ENCODE results near the gene HTN3. TPM values are rescaled to one million over a fixed set of nuclear protein-coding genes. Genes with fewer than 3 reads are reported as not detected.
"Not testable (repeated sequence)": the region's sequence is repeated elsewhere in the genome, so short reads cannot be mapped to it uniquely, and the experiment has no call there.

Gene HTN3
- total and polyA plus RNA-seq, 8 donors = not detected

GRCh38 chr4:69995526-69996016, 32.7 kb upstream of the HTN3 start, which contains the start of gene STATH:
Gene STATH (plus strand): TSS chr4:69995966. CDS start chr4:69998438, 2,472 bp downstream.
- Histone ChIP-seq H3K4me1 (no peaks in the 10 kb centered on the region), H3K9me3 (no peaks in the 10 kb centered on the region), H3K27me3 (no peaks in the 10 kb centered on the region), H3K36me3 (no peaks in the 10 kb centered on the region), H3K4me3 (no peak within 1 kb of the TSS), H3K27ac (no peak within 1 kb of the TSS)
- peak in 1 of 2 donors; percentile 2 for DNase-seq
- TF ChIP-seq EP300 (IDR thresholded peaks at IDR 0.05) (no peak), CTCF (IDR thresholded peaks at IDR 0.05) (no peak), POLR2AphosphoS5 (IDR thresholded peaks at IDR 0.05) (no peak), POLR2A (IDR thresholded peaks at IDR 0.05) (no peak)
- 62 to 72% (median 63%) methylated on average over 3 of the region's 3 CpGs for WGBS, 5 donors
- intact Hi-C loops (cut with DNase I; ENCODE audit: low total_unique reads) = no loop called here

- H3K27me3 ChIP-seq = no peaks in the 10 kb centered on the region
- H3K4me3 ChIP-seq = no peak overlapping the region
- no peak overlapping the region for H3K27ac ChIP-seq
- 88 to 93% (median 90%) methylated on average over 3 of the region's 3 CpGs for WGBS, 5 donors
- intact Hi-C loops (cut with DNase I; ENCODE audit: low total_unique reads) = no loop called here
- TF ChIP-seq EP300 (IDR thresholded peaks at IDR 0.05) (no peak), POLR2A (IDR thresholded peaks at IDR 0.05) (no peak), CTCF (IDR thresholded peaks at IDR 0.05) (no peak), POLR2AphosphoS5 (IDR thresholded peaks at IDR 0.05) (no peak)
- H3K9me3 ChIP-seq = no peaks in the 10 kb centered on the region
- DNase-seq = no peak
- no peaks in the 10 kb centered on the region for H3K36me3 ChIP-seq
- no peaks in the 10 kb centered on the region for H3K4me1 ChIP-seq
Measured at GRCh38 chr4:69999420-69999819, 28.8 kb upstream of the HTN3 start.

GRCh38 chr4:70000711-70001110, 27.5 kb upstream of the HTN3 start:
- intact Hi-C loops (cut with DNase I; ENCODE audit: low total_unique reads) = no loop called here
- Histone ChIP-seq H3K9me3 (no peaks in the 10 kb centered on the region), H3K4me1 (no peaks in the 10 kb centered on the region), H3K4me3 (no peak overlapping the region), H3K27me3 (no peaks in the 10 kb centered on the region), H3K27ac (no peak overlapping the region), H3K36me3 (no peaks in the 10 kb centered on the region)
- WGBS, 5 donors = 49 to 77% (median 53%) methylated on average over 1 of the region's 1 CpG
- no peak for TF ChIP-seq EP300 (IDR thresholded peaks at IDR 0.05)
- DNase-seq = no peak

GRCh38 chr4:70002507-70002906, 25.8 kb upstream of the HTN3 start:
- TF ChIP-seq CTCF (IDR thresholded peaks at IDR 0.05) = no peak
- TF ChIP-seq EP300 (IDR thresholded peaks at IDR 0.05) = no peak
- no peak for TF ChIP-seq POLR2AphosphoS5 (IDR thresholded peaks at IDR 0.05)
- no peak for TF ChIP-seq POLR2A (IDR thresholded peaks at IDR 0.05)
- no peaks in the 10 kb centered on the region for H3K36me3 ChIP-seq
- no peak overlapping the region for H3K4me3 ChIP-seq
- H3K9me3 ChIP-seq = no peaks in the 10 kb centered on the region
- H3K27me3 ChIP-seq = no peaks in the 10 kb centered on the region
- DNase-seq = no peak
- no peak overlapping the region for H3K27ac ChIP-seq
- intact Hi-C loops (cut with DNase I; ENCODE audit: low total_unique reads) = no loop called here
- H3K4me1 ChIP-seq = no peaks in the 10 kb centered on the region

GRCh38 chr4:70008771-70009170, 19.5 kb upstream of the HTN3 start:
- intact Hi-C loops (cut with DNase I; ENCODE audit: low total_unique reads) = no loop called here
- H3K4me1 ChIP-seq = no peaks in the 10 kb centered on the region
- H3K36me3 ChIP-seq = no peaks in the 10 kb centered on the region
- peaks cover 0 to 7% (median 0%) of the 10 kb centered on the region in 4 donors for H3K9me3 ChIP-seq
- 50 to 66% (median 55%) methylated on average over 3 of the region's 3 CpGs for WGBS, 5 donors
- no peak overlapping the region for H3K27ac ChIP-seq
- H3K27me3 ChIP-seq = no peaks in the 10 kb centered on the region
- no peak overlapping the region for H3K4me3 ChIP-seq
- no peak for TF ChIP-seq EP300 (IDR thresholded peaks at IDR 0.05)
- TF ChIP-seq POLR2AphosphoS5 (IDR thresholded peaks at IDR 0.05) = no peak
- TF ChIP-seq CTCF (IDR thresholded peaks at IDR 0.05) = no peak
- no peak for TF ChIP-seq POLR2A (IDR thresholded peaks at IDR 0.05)
- no peak for DNase-seq

GRCh38 chr4:70019006-70019405, 9.3 kb upstream of the HTN3 start:
- DNase-seq; H3K4me1 ChIP-seq; H3K9me3 ChIP-seq; H3K27ac ChIP-seq; H3K36me3 ChIP-seq; H3K4me3 ChIP-seq; intact Hi-C loops (cut with DNase I; ENCODE audit: low total_unique reads); H3K27me3 ChIP-seq: not testable (repeated sequence)
- 69 to 82% (median 72%) methylated on average over 7 to 10 of the region's 10 CpGs for WGBS, 5 donors
